GM19193 (cell line): ENCODE results near the gene EFCAB6.

Experiments used
- POLR2A ChIP-seq: IDR thresholded peaks from 4 replicates; pipeline ENCODE4 v1.6.1; 2011; ENCODE audit not compliant: insufficient read depth, insufficient read length; ENCODE audit errors: extremely low read depth

The EFCAB6 gene

GRCh38 chr22:43814264-43814663 is 2.2 kb upstream of the EFCAB6 start:
- TF ChIP-seq POLR2A = no peak

DNA sequence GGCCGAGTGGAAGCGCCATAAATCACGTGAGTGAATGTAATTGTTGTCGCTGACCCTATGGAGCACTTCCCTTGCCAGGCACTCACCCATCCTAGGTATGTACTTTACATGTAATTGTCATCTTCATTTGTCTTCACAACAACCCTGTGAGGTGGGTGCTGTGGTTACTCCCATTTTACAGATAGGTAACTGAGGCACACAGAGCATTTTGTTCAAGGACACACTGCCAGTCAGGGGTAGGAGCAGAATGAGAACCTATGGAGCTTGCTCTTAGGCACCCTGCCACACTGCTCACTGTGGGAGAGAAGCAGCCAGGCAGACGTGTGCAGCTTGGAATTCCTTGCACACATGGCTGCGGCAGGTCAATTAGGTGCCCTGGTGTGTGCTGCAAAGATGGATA is 785 bp upstream of the EFCAB6 start:
- no peak for TF ChIP-seq POLR2A

GRCh38 chr22:43811777-43812148 is 342 bp downstream of the EFCAB6 start:
- TF ChIP-seq POLR2A = no peak

- no peak for TF ChIP-seq POLR2A
Observed at GRCh38 chr22:43802897-43803495, 9.1 kb downstream of the EFCAB6 start.

DNA sequence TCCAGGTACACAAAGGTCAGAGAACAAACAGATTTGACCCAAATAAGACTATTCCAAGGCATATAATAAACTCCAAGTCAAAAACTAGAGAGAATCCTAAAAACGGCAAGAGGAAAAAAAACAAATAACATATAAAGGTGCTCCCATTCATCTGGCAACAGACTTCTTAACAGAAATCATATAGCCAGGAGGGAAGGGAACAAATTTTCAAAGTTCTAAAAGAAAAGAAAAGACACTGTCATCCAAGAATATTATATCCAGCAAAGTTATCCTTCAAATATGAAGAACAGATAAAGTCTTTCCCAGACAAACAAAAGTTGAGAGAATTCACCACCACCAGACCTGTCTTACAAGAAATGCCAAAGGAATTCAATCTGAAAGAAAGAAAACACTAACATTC is 11.1 kb downstream of the EFCAB6 start:
- TF ChIP-seq POLR2A = no peak

DNA sequence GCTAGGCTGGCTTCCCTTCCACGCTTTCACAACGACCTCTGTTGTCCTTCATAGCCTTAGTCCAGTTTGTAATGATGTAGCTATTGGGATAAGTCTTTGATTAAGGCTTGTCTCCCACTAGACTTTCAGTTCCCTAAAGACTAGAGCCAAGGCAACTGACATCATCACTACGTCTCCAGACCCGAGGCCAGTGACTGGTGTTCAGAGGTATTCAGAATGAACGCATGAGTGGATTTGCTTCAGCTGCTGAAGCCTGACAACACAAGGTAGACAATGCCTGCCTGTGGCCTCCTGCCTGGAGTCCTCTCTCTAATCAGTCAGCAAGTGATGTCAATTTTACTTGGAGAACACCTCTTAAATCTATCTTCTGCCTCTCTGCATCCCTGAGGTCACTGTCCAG is 13.6 kb downstream of the EFCAB6 start:
- TF ChIP-seq POLR2A = no peak

- no peak for TF ChIP-seq POLR2A
Observed at GRCh38 chr22:43796567-43796966, 15.5 kb downstream of the EFCAB6 start.

GRCh38 chr22:43795320-43795719 is 16.8 kb downstream of the EFCAB6 start:
- TF ChIP-seq POLR2A = no peak

- no peak for TF ChIP-seq POLR2A
Observed at GRCh38 chr22:43792905-43793304, 19.2 kb downstream of the EFCAB6 start.

DNA sequence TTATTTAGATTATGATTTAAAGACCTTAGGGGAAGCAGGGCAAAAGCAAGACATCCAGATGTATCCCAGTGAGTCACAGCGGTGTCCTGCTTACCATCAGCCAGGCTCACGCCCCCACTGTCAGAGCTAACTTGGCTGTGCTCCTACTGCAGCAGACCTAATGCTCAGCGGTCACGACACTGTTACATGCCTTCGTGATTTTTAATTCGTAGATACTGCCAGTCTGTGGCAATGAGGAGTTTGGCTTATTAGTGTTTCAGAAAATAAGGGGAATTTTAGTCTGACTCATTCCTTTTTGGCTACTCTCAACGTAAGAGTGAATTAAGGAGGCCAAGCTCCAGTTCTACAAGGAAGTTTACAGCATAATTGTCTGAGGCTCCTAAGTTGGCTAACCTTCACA is 22.7 kb downstream of the EFCAB6 start:
- TF ChIP-seq POLR2A = no peak

- no peak for TF ChIP-seq POLR2A
Observed at GRCh38 chr22:43783777-43784176, 28.3 kb downstream of the EFCAB6 start.

- TF ChIP-seq POLR2A = no peak
Observed at GRCh38 chr22:43782448-43782847, 29.7 kb downstream of the EFCAB6 start.

DNA sequence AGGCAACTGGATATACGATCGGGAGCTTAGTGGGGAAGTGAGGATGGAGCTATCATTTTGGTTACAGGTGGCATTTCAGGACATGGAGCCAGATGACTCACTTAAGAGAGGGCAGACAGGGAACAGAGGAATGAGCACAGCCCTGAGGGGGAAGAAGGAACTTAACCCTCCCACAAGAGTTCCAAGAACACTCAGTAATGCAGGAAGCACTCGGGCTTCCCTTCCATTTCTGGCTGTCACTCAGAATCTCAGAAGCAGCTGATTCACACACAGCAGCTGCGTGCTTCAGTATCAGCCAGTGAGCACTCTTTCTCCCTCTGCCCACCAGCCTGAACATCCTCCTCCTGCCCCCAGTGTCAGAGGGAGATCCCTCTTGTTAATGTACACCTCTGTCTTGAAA is 34.8 kb downstream of the EFCAB6 start:
- TF ChIP-seq POLR2A = no peak

GRCh38 chr22:43776081-43776670 is 35.9 kb downstream of the EFCAB6 start:
- no peak for TF ChIP-seq POLR2A

GRCh38 chr22:43774318-43774915 is 37.7 kb downstream of the EFCAB6 start:
- TF ChIP-seq POLR2A = no peak

DNA sequence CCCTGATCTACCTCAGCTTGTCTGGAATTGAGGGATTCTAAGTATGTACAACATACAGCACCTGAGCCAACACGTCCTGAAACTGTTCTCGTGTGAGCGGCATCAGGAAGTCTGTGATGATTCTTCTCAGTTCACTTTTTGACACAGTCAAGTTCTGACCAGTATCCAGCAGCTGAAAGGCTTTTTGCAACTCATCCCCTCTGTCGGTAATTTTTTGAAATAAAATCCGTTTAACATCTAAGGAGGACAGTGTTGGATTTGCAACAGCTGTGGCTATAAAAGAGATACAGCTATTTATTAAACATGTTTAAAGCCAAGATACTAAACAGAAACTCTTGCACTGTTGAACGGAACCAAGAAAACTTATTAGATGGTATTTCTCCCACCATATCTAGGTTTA is 39.3 kb downstream of the EFCAB6 start:
- TF ChIP-seq POLR2A = no peak
